ENCODE data around the gene AQP12B.
"Not testable (repeated sequence)": the region's sequence is repeated elsewhere in the genome, so short reads cannot be mapped to it uniquely, and the experiment has no call there.

DNA sequence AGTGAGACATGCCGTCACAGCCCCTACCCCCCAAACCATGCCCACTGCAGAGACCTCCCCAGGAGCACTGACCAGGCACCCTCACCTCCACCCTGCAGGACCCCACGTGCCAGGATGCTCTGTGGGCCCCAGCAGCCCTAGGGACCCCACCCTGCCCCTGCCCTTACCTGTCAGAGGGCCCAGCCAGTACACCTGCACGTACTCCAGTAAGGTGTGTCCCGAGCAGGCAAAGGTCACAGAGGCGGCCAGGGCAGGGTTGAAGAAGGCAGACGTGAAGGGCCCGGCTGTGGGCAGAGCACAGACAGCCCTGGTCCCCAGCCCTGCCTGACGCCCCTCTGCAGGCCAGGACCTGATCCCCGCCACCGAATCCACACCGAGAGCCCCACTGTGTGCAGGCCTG lies 2.5 kb downstream of the AQP12B start:
- TF ChIP-seq, protein P1, sequence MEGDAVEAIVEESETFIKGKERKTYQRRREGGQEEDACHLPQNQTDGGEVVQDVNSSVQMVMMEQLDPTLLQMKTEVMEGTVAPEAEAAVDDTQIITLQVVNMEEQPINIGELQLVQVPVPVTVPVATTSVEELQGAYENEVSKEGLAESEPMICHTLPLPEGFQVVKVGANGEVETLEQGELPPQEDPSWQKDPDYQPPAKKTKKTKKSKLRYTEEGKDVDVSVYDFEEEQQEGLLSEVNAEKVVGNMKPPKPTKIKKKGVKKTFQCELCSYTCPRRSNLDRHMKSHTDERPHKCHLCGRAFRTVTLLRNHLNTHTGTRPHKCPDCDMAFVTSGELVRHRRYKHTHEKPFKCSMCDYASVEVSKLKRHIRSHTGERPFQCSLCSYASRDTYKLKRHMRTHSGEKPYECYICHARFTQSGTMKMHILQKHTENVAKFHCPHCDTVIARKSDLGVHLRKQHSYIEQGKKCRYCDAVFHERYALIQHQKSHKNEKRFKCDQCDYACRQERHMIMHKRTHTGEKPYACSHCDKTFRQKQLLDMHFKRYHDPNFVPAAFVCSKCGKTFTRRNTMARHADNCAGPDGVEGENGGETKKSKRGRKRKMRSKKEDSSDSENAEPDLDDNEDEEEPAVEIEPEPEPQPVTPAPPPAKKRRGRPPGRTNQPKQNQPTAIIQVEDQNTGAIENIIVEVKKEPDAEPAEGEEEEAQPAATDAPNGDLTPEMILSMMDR (conservative IDR thresholded peaks at IDR 0.05), result not testable (repeated sequence)
- not testable (repeated sequence) for TF ChIP-seq ZFX (IDR thresholded peaks at IDR 0.05)
